Right lung (tissue), 10 donors: Measurements from ENCODE around the gene MNS1. TPM values are rescaled to one million over a fixed set of nuclear protein-coding genes. Genes with fewer than 3 reads are reported as not detected.
A peak's percentile ranks its signal among the peaks of the same experiment; 100 is the strongest.
"Not testable (repeated sequence)": the region's sequence is repeated elsewhere in the genome, so short reads cannot be mapped to it uniquely, and the experiment has no call there.

ENCODE experiments used
- DNase-seq, 2 donors: peaks; one replicate each; pipeline ENCODE4 v3.0.0-alpha.2; 2013
- long read RNA-seq, 8 donors: transcript quantifications; one replicate each; lab custom pipeline, GENCODE V29; 2026
- polyA plus RNA-seq, 5 donors: library from polyadenylated mRNA; unstranded; fragments of 120-200 nt; gene quantifications; one replicate each; pipeline versions ENCODE4 v1.2.1 to v1.2.3, GENCODE V29; 2013; ENCODE audit warnings: inconsistent platforms in 1 of 5, low replicate concordance in 1 of 5; ENCODE audit not compliant: insufficient read length in 5 of 5, insufficient read depth in 1 of 5

MNS1 gene
- polyA plus RNA-seq = 10 to 100 TPM; 12.3 to 30.3 (median 21.8) TPM
- long read RNA-seq, donor 1, partial matches to known transcripts = 27 of 30 reads
- long read RNA-seq, donor 1, other reads (novel, unspliced or antisense) = 0 of 30 reads
- long read RNA-seq, donor 2, partial matches to known transcripts = 5 of 6 reads
- long read RNA-seq, donor 2, other reads (novel, unspliced or antisense) = 0 of 6 reads
- long read RNA-seq, donor 3, partial matches to known transcripts = 24 of 26 reads
- long read RNA-seq, donor 3, other reads (novel, unspliced or antisense) = 0 of 26 reads
- long read RNA-seq, donor 4, partial matches to known transcripts = 15 of 16 reads
- long read RNA-seq, donor 4, other reads (novel, unspliced or antisense) = 0 of 16 reads
- long read RNA-seq, donor 5, partial matches to known transcripts = 30 of 32 reads
- long read RNA-seq, donor 5, other reads (novel, unspliced or antisense) = 0 of 32 reads
- long read RNA-seq, donor 6, partial matches to known transcripts = 22 of 28 reads
- long read RNA-seq, donor 6, other reads (novel, unspliced or antisense) = 0 of 28 reads
- long read RNA-seq, donor 7, partial matches to known transcripts = 0 of 4 reads
- long read RNA-seq, donor 7, other reads (novel, unspliced or antisense) = 0 of 4 reads
- long read RNA-seq, donor 8 = 0 reads

GRCh38 chr15:56464893-56465520 is at the start of gene MNS1:
Gene MNS1, minus strand, starts transcription at chr15:56465137. Its CDS starts 165 bp downstream, at chr15:56464972.
- peak; percentile 96 to 97 for DNase-seq

- DNase-seq = peak; percentile 20 to 44
Observed at GRCh38 chr15:56496635-56497034, 31.7 kb upstream of the MNS1 start.

GRCh38 chr15:56495533-56495932 is 30.6 kb upstream of the MNS1 start:
- DNase-seq = no peak

- no peak for DNase-seq
Observed at GRCh38 chr15:56495053-56495452, 30.1 kb upstream of the MNS1 start.

- no peak for DNase-seq
Observed at GRCh38 chr15:56492791-56493555, 28.0 kb upstream of the MNS1 start.

- DNase-seq = no peak
Observed at GRCh38 chr15:56492236-56492635, 27.3 kb upstream of the MNS1 start.

GRCh38 chr15:56491110-56491722 is 26.3 kb upstream of the MNS1 start:
- peak; percentile 64 to 74 for DNase-seq

GRCh38 chr15:56490461-56490860 is 25.5 kb upstream of the MNS1 start:
- DNase-seq = no peak

GRCh38 chr15:56486206-56486605 is 21.3 kb upstream of the MNS1 start:
- DNase-seq = not testable (repeated sequence)

- not testable (repeated sequence) for DNase-seq
Observed at GRCh38 chr15:56485426-56485825, 20.5 kb upstream of the MNS1 start.

GRCh38 chr15:56484287-56484686 is 19.4 kb upstream of the MNS1 start:
- no peak for DNase-seq

- DNase-seq = no peak
Observed at GRCh38 chr15:56475351-56475750, 10.4 kb upstream of the MNS1 start.

GRCh38 chr15:56473017-56473416 is 8.1 kb upstream of the MNS1 start:
- DNase-seq = no peak

- no peak for DNase-seq
Observed at GRCh38 chr15:56472278-56472677, 7.3 kb upstream of the MNS1 start.

- DNase-seq = no peak
Observed at GRCh38 chr15:56471440-56472069, 6.6 kb upstream of the MNS1 start.

GRCh38 chr15:56469483-56469882 is 4.5 kb upstream of the MNS1 start:
- no peak for DNase-seq

- DNase-seq = no peak
Observed at GRCh38 chr15:56468401-56468800, 3.5 kb upstream of the MNS1 start.

- DNase-seq = no peak
Observed at GRCh38 chr15:56467616-56468015, 2.7 kb upstream of the MNS1 start.

GRCh38 chr15:56460947-56461346 is 4.0 kb downstream of the MNS1 start:
- no peak for DNase-seq

GRCh38 chr15:56460071-56460470 is 4.9 kb downstream of the MNS1 start:
- no peak for DNase-seq

GRCh38 chr15:56459096-56459495 is 5.8 kb downstream of the MNS1 start:
- no peak for DNase-seq
